SJSA1 (cell line): ENCODE data around the gene NDC80. TPM values are rescaled to one million over a fixed set of nuclear protein-coding genes. Genes with fewer than 3 reads are reported as not detected.
A peak's percentile ranks its signal among the peaks of the same experiment; 100 is the strongest.
"Not testable (repeated sequence)": the region's sequence is repeated elsewhere in the genome, so short reads cannot be mapped to it uniquely, and the experiment has no call there.

Source experiments
- DNase-seq, 2 experiments: peaks; one replicate each; pipeline ENCODE4 v3.0.0-alpha.2; 2015 to 2020; ENCODE audit warnings: low spot score in 2 of 2, low read depth in 1 of 2
- H3K27ac ChIP-seq: fragments of 250-450 bp; sonication (Bioruptor Pico); 2 replicates; pipeline ENCODE4 v1.5.1; 2020; ENCODE audit warnings: mild to moderate bottlenecking, moderate library complexity
- H3K27me3 ChIP-seq: fragments of 250-450 bp; sonication (Bioruptor Pico); replicated peaks from 2 replicates; pipeline ENCODE4 v1.5.1; 2020; ENCODE audit warnings: mild to moderate bottlenecking, moderate library complexity
- H3K36me3 ChIP-seq: fragments of 250-450 bp; sonication (Bioruptor Pico); 2 replicates; pipeline ENCODE4 v1.5.1; 2020; ENCODE audit warnings: mild to moderate bottlenecking
- H3K4me1 ChIP-seq: fragments of 250-450 bp; sonication (Bioruptor Pico); replicated peaks from 2 replicates; pipeline ENCODE4 v1.6.1; 2021; ENCODE audit warnings: mild to moderate bottlenecking
- H3K4me3 ChIP-seq: fragments of 250-450 bp; sonication (Bioruptor Pico); 2 replicates; pipeline ENCODE4 v1.5.1; 2020; ENCODE audit warnings: mild to moderate bottlenecking
- H3K9me3 ChIP-seq: fragments of 250-450 bp; sonication (Bioruptor Pico); replicated peaks from 2 replicates; pipeline ENCODE4 v1.5.1; 2020; ENCODE audit warnings: mild to moderate bottlenecking
- total RNA-seq: library from RNA; depleted of rRNA; stranded (reverse); fragments of >200 nt; shearing (Covaris generic); gene quantifications from 2 replicates; pipeline ENCODE4 v1.2.3, GENCODE V29; 2014; rRNA removed

The NDC80 gene
- total RNA-seq, 1 experiment from 2014 or later = 69.6 TPM

GRCh38 chr18:2654169-2654927 lies 83.0 kb downstream of the NDC80 start:
- H3K36me3 ChIP-seq = peaks cover 13% of the 10 kb centered on the region
- peak in 1 of 2 experiments; percentile 39 for DNase-seq
- H3K4me3 ChIP-seq = peak overlapping the region; percentile 95
- H3K27me3 ChIP-seq = no peaks in the 10 kb centered on the region
- peaks cover 24% of the 10 kb centered on the region for H3K4me1 ChIP-seq
- no peaks in the 10 kb centered on the region for H3K9me3 ChIP-seq
- H3K27ac ChIP-seq = peak overlapping the region; percentile 86

GRCh38 chr18:2654928-2655177 lies 83.5 kb downstream of the NDC80 start:
- no peaks in the 10 kb centered on the region for H3K9me3 ChIP-seq
- DNase-seq = no peak
- H3K36me3 ChIP-seq = peaks cover 13% of the 10 kb centered on the region
- peak overlapping the region; percentile 86 for H3K27ac ChIP-seq
- H3K27me3 ChIP-seq = no peaks in the 10 kb centered on the region
- peak overlapping the region; percentile 95 for H3K4me3 ChIP-seq
- H3K4me1 ChIP-seq = peaks cover 24% of the 10 kb centered on the region

GRCh38 chr18:2655178-2655953 lies 84.0 kb downstream of the NDC80 start, which contains the start of gene SMCHD1:
SMCHD1 (plus strand) TSS chr18:2655726; CDS start chr18:2656076, 350 bp downstream.
- peak; percentile 89 to 93 for DNase-seq
- peak within 1 kb of the TSS; percentile 95 for H3K4me3 ChIP-seq
- no peaks in the 10 kb centered on the region for H3K27me3 ChIP-seq
- H3K9me3 ChIP-seq = no peaks in the 10 kb centered on the region
- peak within 1 kb of the TSS; percentile 86 for H3K27ac ChIP-seq
- peaks cover 24% of the 10 kb centered on the region for H3K4me1 ChIP-seq
- H3K36me3 ChIP-seq = peaks cover 13% of the 10 kb centered on the region

GRCh38 chr18:2655954-2656236 lies 84.5 kb downstream of the NDC80 start:
- H3K27ac ChIP-seq = peak overlapping the region; percentile 86
- peaks cover 24% of the 10 kb centered on the region for H3K4me1 ChIP-seq
- no peaks in the 10 kb centered on the region for H3K27me3 ChIP-seq
- H3K4me3 ChIP-seq = peak overlapping the region; percentile 95
- no peak for DNase-seq
- peaks cover 17% of the 10 kb centered on the region for H3K36me3 ChIP-seq
- no peaks in the 10 kb centered on the region for H3K9me3 ChIP-seq

GRCh38 chr18:2656237-2656980 lies 85.1 kb downstream of the NDC80 start:
- H3K4me1 ChIP-seq = peaks cover 24% of the 10 kb centered on the region
- peak overlapping the region; percentile 95 for H3K4me3 ChIP-seq
- peaks cover 19% of the 10 kb centered on the region for H3K36me3 ChIP-seq
- H3K27me3 ChIP-seq = no peaks in the 10 kb centered on the region
- H3K27ac ChIP-seq = peak overlapping the region; percentile 86
- DNase-seq = peak in 1 of 2 experiments; percentile 59
- no peaks in the 10 kb centered on the region for H3K9me3 ChIP-seq

- no peaks in the 10 kb centered on the region for H3K27me3 ChIP-seq
- peak in 1 of 2 experiments; percentile 38 for DNase-seq
- peak overlapping the region; percentile 86 for H3K27ac ChIP-seq
- peaks cover 19% of the 10 kb centered on the region for H3K36me3 ChIP-seq
- no peaks in the 10 kb centered on the region for H3K9me3 ChIP-seq
- H3K4me1 ChIP-seq = peaks cover 24% of the 10 kb centered on the region
- H3K4me3 ChIP-seq = peak overlapping the region; percentile 95
These were observed 85.7 kb downstream of the NDC80 start for GRCh38 chr18:2656981-2657512.

GRCh38 chr18:2657788-2658458 lies 86.6 kb downstream of the NDC80 start:
- Histone ChIP-seq H3K36me3 (peaks cover 19% of the 10 kb centered on the region), H3K27me3 (no peaks in the 10 kb centered on the region), H3K9me3 (no peaks in the 10 kb centered on the region), H3K4me1 (peaks cover 24% of the 10 kb centered on the region), H3K4me3 (peak overlapping the region; percentile 95), H3K27ac (peak overlapping the region; percentile 6; the same call in 1 of the 2 replicates)
- peak in 1 of 2 experiments; percentile 77 for DNase-seq

- not testable (repeated sequence) for H3K9me3 ChIP-seq, H3K27me3 ChIP-seq, H3K27ac ChIP-seq, H3K4me3 ChIP-seq, H3K4me1 ChIP-seq, DNase-seq
- H3K36me3 ChIP-seq = peaks cover 12% of the 10 kb centered on the region
These were observed 89.5 kb downstream of the NDC80 start for GRCh38 chr18:2660849-2661248.

- H3K36me3 ChIP-seq = peaks cover 17% of the 10 kb centered on the region
- not testable (repeated sequence) for H3K27me3 ChIP-seq, H3K4me3 ChIP-seq, DNase-seq, H3K9me3 ChIP-seq, H3K4me1 ChIP-seq, H3K27ac ChIP-seq
These were observed 90.9 kb downstream of the NDC80 start for GRCh38 chr18:2662288-2662687.

GRCh38 chr18:2662990-2663389 lies 91.6 kb downstream of the NDC80 start:
- Histone ChIP-seq H3K27ac (no peak overlapping the region), H3K36me3 (peaks cover 24% of the 10 kb centered on the region), H3K4me3 (no peak overlapping the region), H3K27me3 (no peaks in the 10 kb centered on the region), H3K9me3 (no peaks in the 10 kb centered on the region), H3K4me1 (peaks cover 8% of the 10 kb centered on the region)
- DNase-seq = no peak

Other genes with a start within 250 kb of the NDC80 start
- 12.9 and 13.3 TPM in 2 replicates for gene METTL4, start 52 bp upstream of the NDC80 start, total RNA-seq
- 60.2 and 84.4 TPM in 2 replicates for gene SMCHD1, start 84.2 kb downstream of the NDC80 start, total RNA-seq